Astrocyte of the cerebellum (primary cell): Measurements from ENCODE around the gene CREG2.
A peak's percentile ranks its signal among the peaks of the same experiment; 100 is the strongest.

Experiments
- DNase-seq: peaks from one replicate; pipeline ENCODE4 v3.0.0-alpha.2; 2011; ENCODE audit warnings: low read depth
- H3K4me3 ChIP-seq: 2 replicates; pipeline ENCODE4 v1.5.1; 2011; ENCODE audit warnings: mild to moderate bottlenecking, low read depth, low read length, moderate library complexity
- CTCF ChIP-seq: IDR thresholded peaks from 2 replicates; pipeline ENCODE4 v1.5.1; 2012; ENCODE audit warnings: low read length, low read depth, moderate library complexity, mild to moderate bottlenecking; ENCODE audit errors: missing control alignments
- in situ Hi-C: cut with HindIII; loops from 2 replicates; pipeline ENCODE4 v1.10.0; 2017; ENCODE audit warnings: low sequenced_read_pairs

The CREG2 gene

GRCh38 chr2:101419096-101419663 is 31.9 kb upstream of the CREG2 start:
- H3K4me3 ChIP-seq, result no peak overlapping the region
- peak; percentile 76 for TF ChIP-seq CTCF
- DNase-seq, result peak; percentile 69
- in situ Hi-C loops, result loop anchor here (5.0 kb wide), 1 partner anchor 37 kb away; no protein-coding TSS in a partner anchor

GRCh38 chr2:101418460-101419095 is 31.3 kb upstream of the CREG2 start:
- no peak for TF ChIP-seq CTCF
- in situ Hi-C loops, result loop anchor here (5.0 kb wide), 1 partner anchor 36 kb away; no protein-coding TSS in a partner anchor
- no peak overlapping the region for H3K4me3 ChIP-seq
- no peak for DNase-seq

GRCh38 chr2:101416609-101417008 is 29.3 kb upstream of the CREG2 start:
- in situ Hi-C loops, result loop anchor here (5.0 kb wide), 1 partner anchor 34 kb away; no protein-coding TSS in a partner anchor
- TF ChIP-seq CTCF, result no peak

GRCh38 chr2:101415884-101416283 is 28.6 kb upstream of the CREG2 start:
- no peak overlapping the region for H3K4me3 ChIP-seq
- DNase-seq, result no peak
- TF ChIP-seq CTCF, result no peak
- in situ Hi-C loops, result loop anchor here (5.0 kb wide), 1 partner anchor 34 kb away; no protein-coding TSS in a partner anchor

More at GRCh38 chr2:101416609-101417008, 29.3 kb upstream of the CREG2 start:
- no peak for DNase-seq
- H3K4me3 ChIP-seq, result no peak overlapping the region

- no peak overlapping the region for H3K4me3 ChIP-seq
- in situ Hi-C loops, result loop anchor here (5.0 kb wide), 1 partner anchor 33 kb away; no protein-coding TSS in a partner anchor
- no peak for DNase-seq
- TF ChIP-seq CTCF, result no peak
Observed at GRCh38 chr2:101415220-101415619, 27.9 kb upstream of the CREG2 start.

GRCh38 chr2:101412092-101412694 is 24.9 kb upstream of the CREG2 start:
- in situ Hi-C loops, result no loop called here
- TF ChIP-seq CTCF, result no peak

More at GRCh38 chr2:101412092-101412694, 24.9 kb upstream of the CREG2 start:
- no peak overlapping the region for H3K4me3 ChIP-seq
- no peak for DNase-seq
